GM12891 (cell line): ENCODE data around the gene RNASE7.

ENCODE experiments used
- POLR2A ChIP-seq: IDR thresholded peaks from 2 replicates; pipeline ENCODE4 v1.6.1; 2011; ENCODE audit warnings: low read depth, low read length, control low read depth
- POLR2AphosphoS5 ChIP-seq: IDR thresholded peaks from 2 replicates; pipeline ENCODE4 v1.6.1; 2011; ENCODE audit warnings: low read depth, low read length, control low read depth
- TAF1 ChIP-seq: IDR thresholded peaks from 2 replicates; pipeline ENCODE4 v1.6.1; 2011; ENCODE audit warnings: low read depth, low read length, control low read depth

DNA sequence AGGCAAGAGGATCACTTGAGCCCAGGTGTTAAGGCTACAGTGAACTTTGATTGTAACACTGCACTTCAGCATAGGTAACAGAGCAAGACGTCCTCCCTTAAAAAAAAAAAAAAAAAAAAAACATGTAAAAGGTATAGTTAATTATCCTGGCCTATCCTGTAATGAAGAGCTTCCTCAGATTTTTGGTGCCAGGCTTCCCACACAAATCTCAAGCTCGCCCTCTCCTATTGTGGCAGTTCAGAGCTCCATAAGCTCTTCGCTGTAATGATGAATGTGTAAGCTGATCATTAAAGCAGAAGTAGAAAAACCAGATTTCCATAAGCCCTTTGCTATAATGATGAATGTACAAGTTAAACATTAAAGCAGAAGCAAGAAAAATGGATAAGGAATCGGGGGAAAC lies 45.0 kb upstream of the RNASE7 start:
- TF ChIP-seq POLR2A = no peak
- TF ChIP-seq POLR2AphosphoS5 = no peak
- TF ChIP-seq TAF1 = no peak
